Measurements from ENCODE around the gene ELL2.
"Not testable (repeated sequence)": the region's sequence is repeated elsewhere in the genome, so short reads cannot be mapped to it uniquely, and the experiment has no call there.

ELL2 gene

DNA sequence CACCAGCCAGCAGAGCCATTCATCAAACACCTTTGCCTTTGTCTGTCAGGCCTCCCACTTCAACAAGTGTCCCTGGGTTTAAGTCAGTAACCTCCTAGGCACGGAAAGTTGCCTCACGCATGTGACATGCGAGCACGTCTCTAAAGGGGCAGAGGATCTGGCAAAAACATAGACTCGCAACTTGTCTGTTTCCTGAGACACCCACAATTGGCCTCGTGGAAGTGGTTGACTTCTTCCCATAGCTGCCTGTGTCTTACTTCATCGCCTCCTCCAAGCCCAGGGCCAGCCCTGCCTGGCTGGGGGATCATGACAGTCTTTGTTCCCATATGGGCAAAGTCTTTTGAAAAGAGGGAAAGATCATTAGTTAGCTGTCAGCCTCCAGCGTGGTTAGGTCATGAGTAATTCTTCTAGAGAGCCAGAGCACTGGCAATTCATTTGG, 103.6 kb downstream of the ELL2 start:
- H3K4me3 ChIP-seq = no peak overlapping the region
- no peaks in the 10 kb centered on the region for H3K9me3 ChIP-seq
- no peak for TF ChIP-seq Cebpa-rat (IDR thresholded peaks at IDR 0.05)
- H3K36me3 ChIP-seq = no peaks in the 10 kb centered on the region
- H3K27ac ChIP-seq = peak overlapping the region; percentile 15; the same call in 1 of the 2 replicates
- peaks cover 60% of the 10 kb centered on the region for H3K4me1 ChIP-seq
- no peaks in the 10 kb centered on the region for H3K27me3 ChIP-seq
- H4K20me1 ChIP-seq = no peaks in the 10 kb centered on the region
- peak overlapping the region; percentile 80; the same call in 1 of the 2 replicates for H3K4me2 ChIP-seq
- no peak overlapping the region for H3K9ac ChIP-seq

DNA sequence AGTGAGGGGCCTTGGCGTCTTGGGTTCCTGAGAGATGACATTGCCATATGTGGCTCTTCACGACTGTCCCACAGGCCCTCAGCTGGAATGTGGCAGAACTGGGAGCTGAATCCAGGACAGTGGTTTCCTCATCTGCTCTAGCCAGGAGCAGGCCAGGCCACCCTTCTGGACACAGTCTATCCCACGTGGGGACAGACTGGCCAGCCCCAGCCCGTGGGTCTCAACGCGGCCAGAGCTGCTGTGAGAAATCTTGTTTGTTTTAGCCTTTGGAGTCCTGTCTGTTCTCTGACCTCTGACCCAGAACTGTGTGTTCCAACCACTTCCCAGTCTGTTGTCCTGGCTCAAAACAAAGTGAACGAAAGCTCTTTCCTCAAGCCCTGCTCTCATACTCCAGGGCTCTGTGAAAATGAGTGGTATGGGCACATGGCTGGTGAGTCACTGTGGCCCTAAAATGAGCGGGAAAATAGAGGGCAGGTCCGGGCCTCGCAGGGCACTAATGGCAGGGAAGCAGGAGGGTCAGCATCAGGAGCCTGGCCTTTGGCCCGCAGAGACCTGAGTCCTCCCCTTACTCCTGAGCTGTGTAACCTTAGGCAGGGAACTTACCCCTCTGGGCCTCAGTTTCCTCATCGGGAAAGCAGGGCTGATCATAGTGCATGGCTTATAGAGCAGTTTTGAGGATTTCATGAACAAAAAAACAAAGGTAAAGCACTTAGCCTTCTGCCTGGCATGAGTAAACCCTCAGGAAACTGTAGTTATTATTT, 104.3 kb downstream of the ELL2 start:
- no peaks in the 10 kb centered on the region for H3K9me3 ChIP-seq
- peak overlapping the region; percentile 15; the same call in 1 of the 2 replicates for H3K27ac ChIP-seq
- H3K4me1 ChIP-seq = peaks cover 53% of the 10 kb centered on the region
- H3K4me2 ChIP-seq = no peak overlapping the region
- no peak for TF ChIP-seq Cebpa-rat (IDR thresholded peaks at IDR 0.05)
- H3K4me3 ChIP-seq = no peak overlapping the region
- H4K20me1 ChIP-seq = no peaks in the 10 kb centered on the region
- H3K27me3 ChIP-seq = no peaks in the 10 kb centered on the region
- no peak overlapping the region for H3K9ac ChIP-seq
- H3K36me3 ChIP-seq = no peaks in the 10 kb centered on the region

DNA sequence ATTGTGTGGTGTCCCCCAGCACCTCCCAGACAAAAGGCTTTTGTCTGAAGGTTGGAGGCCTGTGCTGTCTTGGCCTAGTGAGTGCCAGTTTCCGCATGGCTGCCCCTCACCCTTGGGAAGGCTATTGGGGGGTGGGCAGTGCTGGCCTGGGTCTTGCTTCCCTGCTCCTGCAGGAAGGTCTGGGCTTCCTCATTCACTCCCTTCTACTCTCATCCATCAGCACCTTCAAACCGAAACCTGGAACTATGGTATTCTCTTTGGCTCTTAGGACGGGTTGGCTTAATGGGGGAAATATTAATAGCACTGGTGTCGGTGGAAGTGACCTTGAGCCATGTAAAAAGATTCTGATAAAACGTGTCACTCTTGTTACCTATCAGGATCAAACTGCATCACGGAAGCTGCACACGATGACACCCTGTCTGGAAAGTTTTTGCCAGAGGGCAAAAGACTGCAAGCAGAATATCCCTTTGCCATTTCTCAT, 105.1 kb downstream of the ELL2 start:
- TF ChIP-seq Cebpa-rat (IDR thresholded peaks at IDR 0.05) = no peak
- no peaks in the 10 kb centered on the region for H4K20me1 ChIP-seq
- no peak overlapping the region for H3K27ac ChIP-seq
- H3K4me1 ChIP-seq = peaks cover 45% of the 10 kb centered on the region
- H3K4me2 ChIP-seq = no peak overlapping the region
- no peak overlapping the region for H3K9ac ChIP-seq
- H3K27me3 ChIP-seq = no peaks in the 10 kb centered on the region
- H3K9me3 ChIP-seq = peaks cover 2% of the 10 kb centered on the region; the same call in 1 of the 2 replicates
- no peak overlapping the region for H3K4me3 ChIP-seq
- no peaks in the 10 kb centered on the region for H3K36me3 ChIP-seq

DNA sequence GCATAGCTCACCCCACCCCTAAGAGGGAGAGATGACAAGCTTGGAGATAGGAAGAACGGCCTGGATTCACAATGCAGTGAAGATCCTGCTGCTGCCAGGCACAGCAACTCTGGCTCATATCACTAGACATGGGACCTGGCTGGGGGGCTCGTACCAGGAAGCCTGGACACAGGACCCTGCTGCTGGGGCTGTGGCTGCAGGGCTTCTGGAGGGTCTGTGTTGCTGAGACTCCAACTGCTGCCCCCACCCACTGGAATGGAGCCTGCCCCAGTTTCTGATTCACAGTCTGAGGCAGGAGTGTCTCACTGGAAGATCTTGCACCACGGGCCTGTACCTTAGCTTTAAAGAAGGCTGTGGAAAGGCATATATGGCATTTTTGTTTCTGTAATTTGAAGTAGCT, 108.2 kb downstream of the ELL2 start:
- Histone ChIP-seq H3K9me3 (peaks cover 8% of the 10 kb centered on the region; the same call in 1 of the 2 replicates), H3K27me3 (no peaks in the 10 kb centered on the region), H3K4me3 (no peak overlapping the region), H4K20me1 (no peaks in the 10 kb centered on the region), H3K4me1 (peaks cover 15% of the 10 kb centered on the region), H3K27ac (no peak overlapping the region), H3K36me3 (no peaks in the 10 kb centered on the region), H3K4me2 (no peak overlapping the region), H3K9ac (no peak overlapping the region)
- no peak for TF ChIP-seq Cebpa-rat (IDR thresholded peaks at IDR 0.05)

DNA sequence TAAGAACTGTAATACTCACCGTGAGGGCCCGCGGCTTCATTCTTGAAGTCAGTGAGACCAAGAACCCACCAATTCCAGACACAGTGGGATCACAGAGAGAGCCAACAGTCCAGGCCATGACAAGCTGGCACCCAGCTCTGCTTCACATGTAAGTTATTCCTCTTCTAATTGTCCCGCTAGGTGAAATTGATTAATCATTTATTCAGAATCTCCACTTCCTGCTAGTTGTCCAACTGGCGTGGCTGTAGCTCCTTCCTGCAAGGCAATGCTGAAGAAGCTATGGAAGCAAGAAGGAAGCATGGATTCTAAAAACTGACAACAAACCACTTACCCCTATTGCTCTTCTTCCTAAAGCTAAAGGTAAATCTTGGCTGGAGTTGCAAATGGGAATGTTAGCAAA, 109.1 kb downstream of the ELL2 start:
- Histone ChIP-seq H3K9me3 (peaks cover 8% of the 10 kb centered on the region; the same call in 1 of the 2 replicates), H3K36me3 (no peaks in the 10 kb centered on the region), H3K4me3 (no peak overlapping the region), H3K27me3 (no peaks in the 10 kb centered on the region), H3K9ac (no peak overlapping the region), H4K20me1 (no peaks in the 10 kb centered on the region), H3K27ac (no peak overlapping the region), H3K4me1 (peaks cover 5% of the 10 kb centered on the region), H3K4me2 (no peak overlapping the region)
- TF ChIP-seq Cebpa-rat (IDR thresholded peaks at IDR 0.05) = no peak

DNA sequence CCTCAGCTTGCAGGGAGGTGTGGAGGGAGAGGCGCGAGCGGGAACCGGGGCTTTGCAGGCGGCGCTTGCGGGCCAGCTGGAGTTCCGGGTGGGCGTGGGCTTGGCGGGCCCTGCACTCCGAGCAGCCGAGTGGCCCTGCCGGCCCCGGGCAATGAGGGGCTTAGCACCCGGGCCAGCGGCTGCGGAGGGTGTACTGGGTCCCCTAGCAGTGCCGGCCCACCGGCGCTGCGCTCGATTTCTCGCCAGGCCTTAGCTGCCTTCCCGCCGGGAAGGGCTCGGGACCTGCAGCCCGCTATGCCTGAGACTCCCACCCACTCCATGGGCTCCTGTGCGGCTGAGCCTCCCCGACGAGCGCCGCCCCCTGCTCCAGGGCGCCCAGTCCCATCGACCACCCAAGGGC, 110.5 kb downstream of the ELL2 start:
- H3K9me3 ChIP-seq, H3K27me3 ChIP-seq, H3K27ac ChIP-seq, H3K4me1 ChIP-seq, H3K9ac ChIP-seq, H3K36me3 ChIP-seq, H4K20me1 ChIP-seq, H3K4me3 ChIP-seq, H3K4me2 ChIP-seq: not testable (repeated sequence)

DNA sequence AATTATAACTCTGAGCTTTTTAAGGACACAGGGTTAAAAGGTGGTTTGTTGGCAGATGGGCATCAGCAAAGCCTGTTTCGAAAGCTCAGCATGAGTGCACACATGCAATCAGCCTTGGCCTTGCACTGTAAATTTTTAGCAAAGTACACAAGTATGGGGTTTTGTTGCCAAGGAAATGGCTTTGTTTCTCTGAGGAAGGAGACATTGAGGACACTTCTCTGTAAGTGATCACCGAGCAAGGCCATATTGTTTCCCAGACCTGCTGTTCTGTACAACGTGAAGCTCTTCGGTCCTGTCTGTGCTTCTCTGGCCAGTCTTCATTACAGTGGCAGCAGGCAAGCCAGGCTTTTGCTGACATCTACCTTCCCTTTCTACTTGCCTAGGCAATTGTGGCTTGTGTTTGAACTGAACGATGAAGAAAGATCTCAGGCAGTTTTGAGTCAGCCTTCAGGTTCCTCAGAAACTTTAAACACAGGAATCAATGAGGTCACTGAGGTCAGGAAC, 111.2 kb downstream of the ELL2 start:
- H3K9me3 ChIP-seq = peaks cover 8% of the 10 kb centered on the region; the same call in 1 of the 2 replicates
- H3K9ac ChIP-seq = no peak overlapping the region
- no peak overlapping the region for H3K4me3 ChIP-seq
- no peak overlapping the region for H3K4me2 ChIP-seq
- H3K4me1 ChIP-seq = no peaks in the 10 kb centered on the region
- TF ChIP-seq Cebpa-rat (IDR thresholded peaks at IDR 0.05) = no peak
- no peak overlapping the region for H3K27ac ChIP-seq
- H3K27me3 ChIP-seq = no peaks in the 10 kb centered on the region
- H4K20me1 ChIP-seq = no peaks in the 10 kb centered on the region
- H3K36me3 ChIP-seq = no peaks in the 10 kb centered on the region

DNA sequence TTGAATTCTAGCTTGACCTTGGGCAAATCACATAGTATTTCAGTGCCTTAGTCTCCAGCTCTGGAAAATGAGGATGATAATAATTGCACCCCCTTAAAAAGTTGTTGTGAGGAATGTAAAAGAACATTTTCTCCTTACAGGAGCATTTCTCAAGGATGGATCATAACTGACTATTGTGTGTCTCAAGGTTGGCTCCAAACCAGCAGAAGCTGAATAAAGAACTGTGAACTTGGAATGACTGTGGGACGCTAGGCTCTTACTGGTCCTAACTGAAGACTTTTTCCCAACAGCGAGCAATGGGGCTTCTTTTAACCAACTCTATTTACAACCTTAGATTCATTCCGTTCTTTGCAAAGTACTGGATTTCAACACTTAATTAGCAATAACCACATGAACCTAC, 113.0 kb downstream of the ELL2 start:
- Histone ChIP-seq H3K27me3 (no peaks in the 10 kb centered on the region), H3K9me3 (peaks cover 8% of the 10 kb centered on the region; the same call in 1 of the 2 replicates), H3K4me2 (no peak overlapping the region), H3K9ac (no peak overlapping the region), H3K36me3 (no peaks in the 10 kb centered on the region), H3K4me1 (no peaks in the 10 kb centered on the region), H3K27ac (no peak overlapping the region), H3K4me3 (no peak overlapping the region), H4K20me1 (no peaks in the 10 kb centered on the region)
- no peak for TF ChIP-seq Cebpa-rat (IDR thresholded peaks at IDR 0.05)

DNA sequence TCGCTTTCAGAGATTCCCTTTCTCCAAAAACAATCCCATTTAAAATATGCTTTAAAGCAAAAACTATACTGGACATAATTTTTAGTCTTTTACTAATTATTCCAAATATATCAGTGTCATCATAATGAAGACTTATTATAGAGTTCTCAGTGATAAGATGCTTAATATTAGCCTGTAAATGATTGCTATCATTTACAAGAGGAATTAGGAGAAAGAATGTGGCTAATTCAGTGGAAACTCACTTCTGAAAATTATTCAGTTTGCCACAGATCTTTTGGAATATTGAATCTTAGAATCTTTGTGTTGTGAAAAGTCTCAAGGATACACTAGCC, 114.4 kb downstream of the ELL2 start:
- H3K9ac ChIP-seq = no peak overlapping the region
- no peak overlapping the region for H3K4me2 ChIP-seq
- H3K27me3 ChIP-seq = no peaks in the 10 kb centered on the region
- no peaks in the 10 kb centered on the region for H3K36me3 ChIP-seq
- no peak overlapping the region for H3K27ac ChIP-seq
- H3K4me1 ChIP-seq = peaks cover 13% of the 10 kb centered on the region
- H3K9me3 ChIP-seq = peaks cover 8% of the 10 kb centered on the region; the same call in 1 of the 2 replicates
- TF ChIP-seq Cebpa-rat (IDR thresholded peaks at IDR 0.05) = no peak
- H3K4me3 ChIP-seq = no peak overlapping the region
- H4K20me1 ChIP-seq = no peaks in the 10 kb centered on the region

DNA sequence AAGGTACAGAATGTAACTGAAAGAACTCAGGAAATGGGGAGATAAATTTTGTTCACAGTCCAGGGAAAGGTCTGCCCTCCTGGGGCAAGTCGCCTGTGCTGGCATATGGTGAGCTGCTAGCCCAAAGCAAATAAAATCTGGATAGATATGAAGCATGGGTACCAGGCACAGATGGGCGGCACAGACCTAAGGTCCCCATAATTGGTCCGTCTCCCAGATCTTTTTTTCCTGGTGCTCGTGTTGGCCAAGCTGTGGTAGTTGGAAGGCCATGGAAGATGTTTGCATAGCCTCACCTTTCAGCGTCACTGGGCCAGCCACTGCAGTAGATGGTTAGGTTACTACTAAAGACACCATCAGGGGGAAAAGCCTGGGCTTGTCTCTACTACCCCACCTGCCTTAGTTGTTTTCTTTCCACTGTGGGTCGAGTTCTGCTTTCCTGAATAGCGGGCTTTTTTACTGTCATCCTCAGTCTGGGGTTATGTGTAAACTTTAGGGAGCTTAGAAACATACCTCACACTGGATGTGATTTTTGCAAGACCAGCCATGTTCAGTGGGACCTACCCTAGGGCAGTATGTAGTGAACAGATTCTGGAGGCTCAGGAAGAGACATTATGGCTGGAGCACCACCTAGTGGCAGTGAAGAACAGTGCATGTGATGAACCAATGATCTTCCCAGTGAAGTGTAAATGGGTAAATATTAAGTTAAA, 114.9 kb downstream of the ELL2 start:
- Histone ChIP-seq H3K4me1 (peaks cover 17% of the 10 kb centered on the region), H3K36me3 (no peaks in the 10 kb centered on the region), H3K9me3 (peaks cover 7% of the 10 kb centered on the region; the same call in 1 of the 2 replicates), H4K20me1 (no peaks in the 10 kb centered on the region), H3K4me3 (no peak overlapping the region), H3K27me3 (no peaks in the 10 kb centered on the region), H3K9ac (no peak overlapping the region), H3K4me2 (no peak overlapping the region), H3K27ac (no peak overlapping the region)
- no peak for TF ChIP-seq Cebpa-rat (IDR thresholded peaks at IDR 0.05)

All from BLaER1 (cell line).